OCI-M2 (cell line): ENCODE results near the gene PARP1.

Source experiments
- DNase-seq: peaks from one replicate; lab custom pipeline; 2025; ENCODE audit not compliant: unreplicated experiment; lab: John Stamatoyannopoulos, UW

The PARP1 gene

DNA sequence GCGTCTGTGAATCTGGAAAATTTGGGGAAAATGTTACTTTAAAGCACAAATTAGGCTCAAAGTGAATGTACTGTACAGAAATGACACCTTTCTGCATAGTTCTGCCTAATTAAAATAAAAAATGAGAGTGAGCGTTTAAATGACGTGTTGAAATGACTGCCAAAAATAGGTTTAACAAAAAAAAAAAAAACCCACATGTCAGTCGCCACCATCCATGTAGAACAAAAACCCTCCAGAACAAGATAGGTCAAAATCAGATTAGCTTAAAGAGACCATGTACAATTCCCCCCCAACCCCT, 745 bp downstream of the PARP1 start:
- no peak for DNase-seq

GRCh38 chr1:226406401-226406881, 1.5 kb downstream of the PARP1 start:
- DNase-seq = no peak

- DNase-seq = no peak
These were observed 2.4 kb downstream of the PARP1 start for GRCh38 chr1:226405411-226405988.

GRCh38 chr1:226404904-226405222, 3.0 kb downstream of the PARP1 start:
- no peak for DNase-seq

- no peak for DNase-seq
These were observed 3.6 kb downstream of the PARP1 start for GRCh38 chr1:226404063-226404903.

- no peak for DNase-seq
These were observed 4.5 kb downstream of the PARP1 start for GRCh38 chr1:226403201-226404034.

GRCh38 chr1:226402739-226403165, 5.1 kb downstream of the PARP1 start:
- DNase-seq = no peak

DNA sequence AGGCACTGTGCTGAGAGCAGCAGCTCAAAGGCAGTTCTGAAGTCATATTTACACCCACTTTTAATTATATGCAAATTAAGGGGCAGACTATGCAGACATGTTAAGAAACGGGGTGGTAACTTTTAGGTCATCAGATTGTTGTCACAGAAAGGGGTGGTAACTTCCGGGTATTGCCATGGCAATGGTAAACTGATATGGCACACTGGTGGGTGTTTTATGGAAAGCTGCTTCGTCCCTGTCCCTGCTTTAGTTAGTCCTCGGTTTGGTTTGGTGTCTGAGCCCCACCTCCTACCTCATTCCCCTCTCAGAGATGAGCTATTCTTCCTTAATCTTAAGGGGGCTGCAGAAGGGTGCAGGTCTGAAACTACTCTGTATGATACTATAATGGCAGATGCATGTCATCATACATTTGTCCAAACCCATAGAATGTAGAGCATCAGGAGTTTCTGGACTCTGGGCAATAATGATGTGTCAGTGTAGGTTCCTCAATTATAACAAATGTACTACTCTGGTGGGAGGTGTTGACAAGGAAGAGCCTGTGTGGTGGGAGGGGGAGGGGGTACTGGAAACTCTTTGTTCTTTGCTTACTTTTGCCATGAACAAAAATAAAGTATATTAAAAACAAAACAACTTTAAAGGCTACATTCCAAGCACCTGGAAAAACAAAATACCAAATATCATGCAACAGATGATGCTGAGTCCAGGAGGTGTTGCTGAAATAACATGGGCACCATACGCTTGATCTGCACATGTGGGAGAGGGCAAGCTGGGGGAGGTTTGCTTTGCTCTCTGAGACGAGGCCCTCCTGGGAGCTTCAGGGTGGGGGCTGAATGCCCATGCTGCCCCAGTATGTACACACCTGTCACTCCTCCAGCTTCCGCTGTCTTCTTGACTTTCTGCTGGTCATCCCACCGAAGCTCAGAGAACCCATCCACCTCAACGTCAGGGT, 6.3 kb downstream of the PARP1 start:
- no peak for DNase-seq

GRCh38 chr1:226400519-226401354, 7.2 kb downstream of the PARP1 start:
- DNase-seq = no peak

DNA sequence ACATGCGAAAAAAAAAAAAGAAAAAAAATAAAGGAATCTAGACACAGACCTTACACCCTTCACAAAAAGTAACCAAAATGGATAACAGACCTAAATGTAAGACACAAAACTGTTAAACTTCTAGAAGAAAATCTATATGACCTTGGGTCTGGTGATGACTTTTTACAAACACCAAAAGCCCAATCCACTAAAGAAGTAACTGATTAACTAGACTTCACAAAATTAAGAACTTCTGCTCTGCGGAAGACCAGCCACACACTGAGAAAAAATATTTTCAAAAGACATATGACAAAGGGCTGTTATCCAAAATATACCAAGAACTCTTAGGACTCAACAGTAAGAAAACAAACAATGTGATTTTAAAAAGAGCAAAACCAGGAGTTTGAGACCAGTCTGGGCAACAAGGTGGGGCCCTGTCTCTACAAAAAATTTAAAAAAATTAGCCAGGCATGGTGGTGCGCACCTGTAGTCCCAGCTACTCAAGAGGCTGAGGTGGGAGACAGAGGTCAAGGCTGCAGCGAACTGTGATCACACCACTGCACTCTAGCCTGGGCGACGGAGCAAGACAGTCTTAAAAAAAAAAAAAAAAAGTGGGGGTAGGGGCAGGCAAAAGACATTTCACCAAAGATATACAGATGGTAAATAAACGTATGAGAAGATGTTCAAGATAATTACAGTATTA, 9.8 kb downstream of the PARP1 start:
- no peak for DNase-seq

DNA sequence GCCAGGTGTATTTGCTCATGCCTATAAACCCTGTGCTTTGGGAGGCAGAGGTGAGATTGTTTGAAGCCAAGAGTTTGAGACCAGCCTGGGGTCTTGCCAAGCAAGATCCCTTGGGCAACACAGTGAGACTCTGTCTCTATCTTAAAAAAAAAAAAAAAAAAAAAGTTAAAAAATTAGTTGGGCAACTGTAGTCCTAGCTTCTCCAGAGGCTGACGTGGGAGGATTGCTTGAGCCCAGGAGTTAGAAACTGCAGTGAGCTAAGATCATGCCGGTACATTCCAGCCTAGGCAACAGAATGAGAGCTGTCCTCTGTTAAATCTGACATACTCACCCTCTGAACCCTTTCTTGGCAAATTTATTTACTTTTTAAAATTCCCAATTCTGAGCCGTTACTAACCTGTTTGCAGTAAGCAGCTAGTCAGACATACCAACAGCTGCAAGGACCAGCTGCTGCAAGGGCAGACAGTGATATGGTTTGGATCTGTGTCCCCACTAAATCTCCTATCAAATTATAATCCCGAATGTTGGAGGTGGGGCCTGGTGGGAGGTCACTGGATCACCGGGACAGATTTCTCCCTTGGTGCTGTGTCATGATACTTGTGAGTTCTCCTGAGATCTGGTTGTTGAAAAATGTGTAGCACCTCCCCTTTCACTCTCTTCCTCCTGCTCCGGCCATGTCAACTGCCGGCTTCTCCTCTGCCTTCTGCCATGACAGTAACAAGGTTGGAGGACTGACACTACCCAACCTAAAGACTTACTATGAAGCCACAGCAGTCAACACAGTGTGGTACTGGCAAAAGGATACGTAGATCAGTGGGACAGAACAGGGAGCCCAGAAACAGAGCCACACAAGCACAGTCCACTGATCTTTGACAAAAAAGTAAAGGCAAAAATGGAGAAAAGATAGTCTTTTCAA, 10.6 kb downstream of the PARP1 start:
- no peak for DNase-seq

DNA sequence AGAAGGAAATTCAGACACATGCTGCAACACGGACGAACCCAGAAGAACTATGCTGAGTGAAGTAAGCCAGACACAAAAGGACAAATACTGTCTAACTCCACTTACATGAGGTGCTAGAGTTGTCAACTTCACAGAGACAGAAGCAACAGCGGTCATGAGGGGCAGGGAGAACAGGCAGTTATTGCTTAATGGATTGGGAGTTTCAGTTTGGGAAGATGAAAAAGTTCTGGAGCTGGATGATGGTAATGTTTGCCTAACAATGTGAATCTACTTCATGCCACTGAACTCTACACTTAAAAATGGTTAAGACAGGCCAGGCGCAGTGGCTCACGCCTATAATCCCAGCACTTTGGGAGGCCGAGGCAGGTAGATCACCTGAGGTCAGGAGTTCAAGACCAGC, 12.1 kb downstream of the PARP1 start:
- no peak for DNase-seq

GRCh38 chr1:226394462-226394861, 13.4 kb downstream of the PARP1 start:
- no peak for DNase-seq

DNA sequence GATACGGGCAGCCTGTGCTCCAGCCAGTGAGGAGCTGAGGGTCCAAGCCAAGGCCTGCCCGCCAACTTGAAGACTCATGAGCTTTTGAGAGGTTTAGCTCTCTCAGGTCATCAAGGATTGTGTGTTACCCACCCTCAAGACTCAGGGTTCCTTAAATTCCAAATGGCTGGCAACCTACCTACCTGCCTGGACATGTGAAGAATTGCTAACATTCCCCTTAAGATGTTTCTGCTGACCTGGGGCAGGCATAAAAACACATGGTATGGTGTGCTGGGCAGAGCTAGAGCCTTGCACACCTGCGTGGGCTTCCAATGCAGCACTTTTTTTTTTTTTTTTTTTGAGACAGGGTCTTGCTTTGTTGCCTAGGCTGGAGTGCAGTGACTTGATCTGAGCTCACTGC, 17.2 kb downstream of the PARP1 start:
- no peak for DNase-seq

DNA sequence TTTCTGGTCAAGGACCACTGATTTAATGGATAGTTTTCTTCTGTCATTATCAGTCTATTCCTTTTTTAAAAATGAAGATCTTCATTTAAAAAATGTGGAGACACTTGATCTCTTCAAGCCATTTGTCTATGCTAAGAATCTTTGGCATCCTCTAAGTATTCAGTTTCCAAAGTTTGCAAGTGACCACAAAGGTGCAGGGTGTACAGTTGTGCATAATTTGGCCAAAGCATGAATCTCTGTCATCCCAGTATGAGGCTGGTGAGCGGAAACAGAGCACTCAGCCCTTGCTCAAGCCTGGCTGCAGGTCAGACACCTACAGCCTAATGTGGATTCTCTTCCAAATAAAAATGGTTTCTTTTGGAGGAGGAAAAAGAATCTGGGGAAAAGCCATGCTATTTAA, 19.8 kb downstream of the PARP1 start:
- no peak for DNase-seq

DNA sequence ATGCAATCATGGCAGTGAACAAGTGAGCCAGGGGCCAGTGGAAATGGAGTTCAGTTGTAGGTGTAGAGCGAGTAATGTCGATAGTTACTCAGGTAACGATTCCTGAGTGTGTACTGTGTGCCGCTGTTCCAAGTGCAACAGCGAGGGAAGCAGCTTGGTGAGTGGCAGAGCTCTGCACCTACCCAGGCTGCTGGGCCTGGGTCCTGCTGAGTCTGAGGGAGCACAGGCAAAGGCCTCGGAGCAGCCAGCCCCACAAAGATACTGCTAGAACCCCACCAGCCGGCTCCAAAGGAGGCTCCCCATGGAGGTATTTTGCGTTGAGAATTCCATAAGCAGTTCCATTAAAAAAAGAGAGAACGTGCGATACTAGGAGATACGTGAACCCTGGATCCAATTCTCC, 23.2 kb downstream of the PARP1 start:
- no peak for DNase-seq

GRCh38 chr1:226384040-226384439, 23.9 kb downstream of the PARP1 start:
- DNase-seq = no peak

GRCh38 chr1:226382030-226382429, 25.9 kb downstream of the PARP1 start:
- DNase-seq = no peak
